ENCODE measurements around the gene SCFD1. TPM values are rescaled to one million over a fixed set of nuclear protein-coding genes. Genes with fewer than 3 reads are reported as not detected.

SCFD1 gene
- total and polyA plus RNA-seq, 10 of the 15 experiments (the other 5 are each of a cell fraction or from before 2014, with no cell fraction given), result 61.5 to 98.4 (median 82.5) TPM

GRCh38 chr14:30648471-30648870, 26.4 kb downstream of the SCFD1 start:
- TF ChIP-seq RUNX3 (IDR thresholded peaks at IDR 0.05; ENCODE audit: low read length), result no peak
- TF ChIP-seq EED (IDR thresholded peaks at IDR 0.05; ENCODE audit: low read depth), result no peak
- TF ChIP-seq TCF12 (IDR thresholded peaks at IDR 0.05; ENCODE audit: low read depth, low read length), result no peak
- no peak for TF ChIP-seq JUNB (IDR thresholded peaks at IDR 0.05)
- no peak for TF ChIP-seq TARDBP (IDR thresholded peaks at IDR 0.05; ENCODE audit: borderline replicate concordance)
- TF ChIP-seq ZNF217 (IDR thresholded peaks at IDR 0.05), result no peak
- TF ChIP-seq NBN (IDR thresholded peaks at IDR 0.05), result no peak
- FAIRE-seq (no peak), DNase-seq (ENCODE audit: low read depth, low spot score) (no peak), ATAC-seq (no peak; the same call in 2 of the 3 replicates)
- intact Hi-C loops (cut with micrococcal nuclease; ENCODE audit: unreplicated experiment), result no loop called here
- Histone ChIP-seq H3K27me3 (replicated peaks in 1 of 2; ENCODE audit: control insufficient read depth in 2 of 2, insufficient read depth in 2 of 2, low read length in 1 of 2) (no peaks in the 10 kb centered on the region), H3K79me2 (ENCODE audit: control insufficient read depth, insufficient read depth, low read length) (no peaks in the 10 kb centered on the region), H3K4me1 (ENCODE audit: control insufficient read depth, insufficient read depth, low read length) (no peaks in the 10 kb centered on the region), H3K27ac (ENCODE audit: control insufficient read depth, insufficient read depth) (no peak overlapping the region), H3K36me3 (ENCODE audit: control insufficient read depth in 2 of 2, insufficient read depth in 2 of 2, low read length in 1 of 2) (peaks cover 1 to 13% of the 10 kb centered on the region in 2 experiments; a peak in 2 of 4 replicates), H2AFZ (ENCODE audit: control insufficient read depth, low read depth, low read length) (no peak overlapping the region), H3K4me2 (ENCODE audit: control insufficient read depth, insufficient read depth) (no peak overlapping the region), H3K4me3 (no peak overlapping the region), H4K20me1 (ENCODE audit: control insufficient read depth, insufficient read depth) (no peaks in the 10 kb centered on the region), H3K9me3 (replicated peaks; ENCODE audit: control insufficient read depth, insufficient read depth, low read length) (peaks cover 8% of the 10 kb centered on the region), H3K9ac (ENCODE audit: control insufficient read depth, insufficient read depth, low read length) (no peak overlapping the region)
- in situ Hi-C loops (cut with MboI), result no loop called here
- no TSS peak for BruUV-seq (replicated peaks)
- WGBS (ENCODE audit: insufficient coverage, insufficient replicate concordance, low lambda C conversion rate, missing lambda C conversion rate), result 96% methylated on average over 2 of the region's 2 CpGs
- POLR2A ChIA-PET, result interaction anchor here (0.7 kb wide), 1 partner anchor 9 kb away, joined by 3 read pairs; no protein-coding TSS in a partner anchor
- RAD21 ChIA-PET (ENCODE audit: unreplicated experiment), result no interaction called here
- CTCF ChIA-PET, result interaction anchor here (0.6 kb wide), 1 partner anchor 33 kb away, joined by 3 read pairs; no protein-coding TSS in a partner anchor
- SMC1A ChIA-PET (ENCODE audit: uncharacterized antibody, unreplicated experiment), result interaction anchor here (0.7 to 1.5 kb wide), 3 partner anchors 15 to 311 kb away, joined by 3 to 8 read pairs (median 3); no protein-coding TSS in a partner anchor

- Histone ChIP-seq H3K27me3 (replicated peaks in 1 of 2; ENCODE audit: control insufficient read depth in 2 of 2, insufficient read depth in 2 of 2, low read length in 1 of 2) (no peaks in the 10 kb centered on the region), H3K9me3 (replicated peaks; ENCODE audit: control insufficient read depth, insufficient read depth, low read length) (no peaks in the 10 kb centered on the region), H4K20me1 (ENCODE audit: control insufficient read depth, insufficient read depth) (no peaks in the 10 kb centered on the region), H3K4me1 (ENCODE audit: control insufficient read depth, insufficient read depth, low read length) (no peaks in the 10 kb centered on the region), H3K4me2 (ENCODE audit: control insufficient read depth, insufficient read depth) (no peak overlapping the region), H3K79me2 (ENCODE audit: control insufficient read depth, insufficient read depth, low read length) (no peaks in the 10 kb centered on the region), H3K9ac (ENCODE audit: control insufficient read depth, insufficient read depth, low read length) (no peak overlapping the region), H3K4me3 (no peak overlapping the region), H2AFZ (ENCODE audit: control insufficient read depth, low read depth, low read length) (no peak overlapping the region), H3K27ac (ENCODE audit: control insufficient read depth, insufficient read depth) (no peak overlapping the region), H3K36me3 (ENCODE audit: control insufficient read depth in 2 of 2, insufficient read depth in 2 of 2, low read length in 1 of 2) (peaks cover 3 to 13% of the 10 kb centered on the region in 2 experiments; a peak in 2 of 4 replicates)
- POLR2A ChIA-PET, result no interaction called here
- TF ChIP-seq IRF4 (IDR thresholded peaks at IDR 0.05; ENCODE audit: low read depth, low read length), result no peak
- CTCF ChIA-PET, result interaction anchor here (1.2 to 1.5 kb wide), 3 partner anchors 24 to 29 kb away, joined by 3 to 6 read pairs (median 4); partner anchors contain the start of gene SCFD1
- intact Hi-C loops (cut with micrococcal nuclease; ENCODE audit: unreplicated experiment), result no loop called here
- 87% methylated on average over 6 of the region's 6 CpGs for WGBS (ENCODE audit: insufficient coverage, insufficient replicate concordance, low lambda C conversion rate, missing lambda C conversion rate)
- DNase-seq (ENCODE audit: low read depth, low spot score) (no peak), FAIRE-seq (no peak), ATAC-seq (no peak)
- RAD21 ChIA-PET (ENCODE audit: unreplicated experiment), result no interaction called here
- in situ Hi-C loops (cut with MboI), result no loop called here
- SMC1A ChIA-PET (ENCODE audit: uncharacterized antibody, unreplicated experiment), result interaction anchor here (1.4 kb wide), 1 partner anchor 253 kb away, joined by 3 read pairs; no protein-coding TSS in a partner anchor
- no TSS peak for BruUV-seq (replicated peaks)
These were observed 29.8 kb downstream of the SCFD1 start for GRCh38 chr14:30651937-30652336.
